ENCODE data around the gene STX11.
A peak's percentile ranks its signal among the peaks of the same experiment; 100 is the strongest.

The STX11 gene

GRCh38 chr6:144232832-144233230, 82.5 kb downstream of the STX11 start:
- peaks cover 0 to 28% (median 8%) of the 10 kb centered on the region in 4 donors for H3K4me1 ChIP-seq
- TF ChIP-seq CTCF (IDR thresholded peaks at IDR 0.05) = no peak
- no peak for DNase-seq
- no peak overlapping the region for H3K4me3 ChIP-seq
- H3K9me3 ChIP-seq = no peaks in the 10 kb centered on the region
- no peaks in the 10 kb centered on the region for H3K36me3 ChIP-seq
- peak overlapping the region; percentile 11 to 53 for H3K27ac ChIP-seq
- H3K27me3 ChIP-seq = no peaks in the 10 kb centered on the region
- intact Hi-C loops (cut with DNase I; ENCODE audit: low total_unique reads) = no loop called here

DNA sequence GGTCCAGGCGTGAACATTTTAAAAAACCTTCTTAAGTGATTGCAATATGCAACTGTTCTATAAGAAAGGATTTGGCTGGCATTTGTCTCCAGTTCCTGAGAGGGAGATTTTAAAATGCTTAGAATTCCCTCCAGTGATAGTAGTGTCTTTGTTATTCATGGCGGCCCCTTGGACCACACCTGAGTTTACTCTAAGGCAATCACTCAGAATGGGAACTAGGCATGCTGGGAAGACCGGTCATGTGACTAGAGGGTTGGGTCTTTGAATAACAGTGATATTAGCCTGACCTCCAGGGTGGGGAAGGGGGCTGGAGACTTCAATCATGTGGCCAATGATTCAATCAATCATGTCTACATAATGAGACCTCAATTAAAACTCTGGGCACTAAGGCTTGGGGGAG, 84.1 kb downstream of the STX11 start:
- Histone ChIP-seq H3K4me1 (peaks cover 0 to 28% (median 8%) of the 10 kb centered on the region in 4 donors), H3K9me3 (no peaks in the 10 kb centered on the region), H3K27me3 (no peaks in the 10 kb centered on the region), H3K36me3 (no peaks in the 10 kb centered on the region), H3K4me3 (no peak overlapping the region), H3K27ac (no peak overlapping the region)
- intact Hi-C loops (cut with DNase I; ENCODE audit: low total_unique reads) = no loop called here
- TF ChIP-seq CTCF (IDR thresholded peaks at IDR 0.05) = no peak
- DNase-seq = no peak

- no peak overlapping the region for H3K4me3 ChIP-seq
- H3K4me1 ChIP-seq = peaks cover 0 to 28% (median 8%) of the 10 kb centered on the region in 4 donors
- no peak for DNase-seq
- no peak for TF ChIP-seq CTCF (IDR thresholded peaks at IDR 0.05)
- H3K27ac ChIP-seq = no peak overlapping the region
- intact Hi-C loops (cut with DNase I; ENCODE audit: low total_unique reads) = no loop called here
- no peaks in the 10 kb centered on the region for H3K9me3 ChIP-seq
- no peaks in the 10 kb centered on the region for H3K27me3 ChIP-seq
- H3K36me3 ChIP-seq = no peaks in the 10 kb centered on the region
Measured at GRCh38 chr6:144234935-144235334, 84.6 kb downstream of the STX11 start.

All from tibial artery (tissue), 4 donors.